Gastroesophageal sphincter (tissue), 4 donors: Measurements from ENCODE around the gene SMAD3. TPM values are rescaled to one million over a fixed set of nuclear protein-coding genes. Genes with fewer than 3 reads are reported as not detected.

Source experiments
- ATAC-seq: fragments of 150-250 bp; one replicate; pipeline ENCODE4 v1.9.1; 2016; ENCODE audit warnings: mild to moderate bottlenecking, moderate library complexity
- H3K27ac ChIP-seq, 4 donors: fragments of 200-600 bp; sonication (generic) in 3 of 4; 1 replicate in 3 of 4; 2 replicates in 1 of 4; pipeline ENCODE4 v1.5.1; 2016 to 2019
- H3K27me3 ChIP-seq: fragments of 200-600 bp; sonication (generic); one replicate; pipeline ENCODE4 v1.5.1; 2019
- H3K36me3 ChIP-seq, 2 donors: fragments of 200-600 bp; sonication (generic); one replicate each; pipeline ENCODE4 v1.5.1; 2019; ENCODE audit warnings: control low read depth in 1 of 2
- H3K4me1 ChIP-seq, 3 donors: fragments of 200-600 bp; sonication (generic); 1 replicate in 2 of 3; 2 replicates in 1 of 3; pipeline ENCODE4 v1.5.1; 2016 to 2019; ENCODE audit warnings: control low read depth in 2 of 3
- H3K4me3 ChIP-seq, 2 donors: fragments of 200-600 bp; sonication (generic); one replicate each; pipeline ENCODE4 v1.5.1; 2019; ENCODE audit warnings: mild to moderate bottlenecking in 1 of 2, moderate library complexity in 1 of 2
- H3K9me3 ChIP-seq, 3 donors: fragments of 200-600 bp; sonication (generic); one replicate each; pipeline ENCODE4 v1.5.1; 2017 to 2019; ENCODE audit warnings: control low read depth in 2 of 3
- EP300 ChIP-seq: sonication (generic); formaldehyde crosslinking; IDR thresholded peaks from one replicate; pipeline ENCODE4 v1.6.1; 2017; ENCODE audit warnings: antibody characterized with exemption, mild to moderate bottlenecking
- POLR2A ChIP-seq, 2 donors: fragments of 450-650 bp; IDR thresholded peaks; one replicate each; pipeline ENCODE4 v1.6.1; 2017; ENCODE audit warnings: antibody characterized with exemption in 2 of 2, mild to moderate bottlenecking in 2 of 2, moderate library complexity in 1 of 2
- POLR2AphosphoS5 ChIP-seq: sonication (generic); formaldehyde crosslinking; IDR thresholded peaks from one replicate; pipeline ENCODE4 v1.6.1; 2017; ENCODE audit warnings: antibody characterized with exemption
- WGBS, 2 donors: methylation state at CpG; one replicate each; pipeline ENCODE4 v1.1.5; 2018; ENCODE audit warnings: low coverage in 1 of 2; 5-methylcytosine and 5-hydroxymethylcytosine counted together
- total RNA-seq, 4 donors: library from RNA; depleted of rRNA; stranded (reverse); fragments of >200 nt; gene quantifications; one replicate each; pipeline ENCODE4 v1.1.0, GENCODE V29; 2016
- TF ChIP-seq, protein P1 (sequence below), 4 experiments: fragments of 200-600 bp in 2 of 4; fragments of 450-650 bp in 2 of 4; sonication (generic) in 1 of 4; IDR thresholded peaks; one replicate each; pipeline ENCODE4 v1.5.1; 2017 to 2019; ENCODE audit warnings: antibody characterized with exemption in 4 of 4, mild to moderate bottlenecking in 2 of 4, moderate library complexity in 2 of 4

SMAD3 gene
- total RNA-seq, 4 donors from 2014 or later = 19.8 to 30.6 (median 25.9) TPM

DNA sequence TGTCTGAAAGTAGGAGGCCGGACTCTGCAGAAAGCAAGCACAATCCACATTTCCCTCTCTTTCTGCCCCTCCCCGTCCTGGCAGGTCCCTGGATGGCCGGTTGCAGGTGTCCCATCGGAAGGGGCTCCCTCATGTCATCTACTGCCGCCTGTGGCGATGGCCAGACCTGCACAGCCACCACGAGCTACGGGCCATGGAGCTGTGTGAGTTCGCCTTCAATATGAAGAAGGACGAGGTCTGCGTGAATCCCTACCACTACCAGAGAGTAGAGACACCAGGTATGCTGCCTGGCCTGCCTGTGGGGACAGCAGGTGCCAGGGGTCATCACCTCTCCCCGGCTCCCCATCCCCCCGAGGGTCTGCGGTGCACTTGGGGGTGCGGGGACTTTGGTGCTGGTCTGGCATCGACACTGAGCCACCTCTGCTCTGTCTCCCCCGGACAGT, 99.4 kb downstream of the SMAD3 start:
- ATAC-seq = no peak
- Histone ChIP-seq H3K27me3 (no peaks in the 10 kb centered on the region), H3K36me3 (peaks cover 0 to 41% of the 10 kb centered on the region in 2 donors), H3K4me3 (no peak overlapping the region), H3K9me3 (no peaks in the 10 kb centered on the region), H3K4me1 (peaks cover 0 to 63% (median 7%) of the 10 kb centered on the region in 3 donors), H3K27ac (peak overlapping the region in 3 of 4 donors; percentile 9 to 39 (median 14))
- no peak for TF ChIP-seq POLR2A (IDR thresholded peaks at IDR 0.05)
- no peak for TF ChIP-seq EP300
- TF ChIP-seq, protein P1, sequence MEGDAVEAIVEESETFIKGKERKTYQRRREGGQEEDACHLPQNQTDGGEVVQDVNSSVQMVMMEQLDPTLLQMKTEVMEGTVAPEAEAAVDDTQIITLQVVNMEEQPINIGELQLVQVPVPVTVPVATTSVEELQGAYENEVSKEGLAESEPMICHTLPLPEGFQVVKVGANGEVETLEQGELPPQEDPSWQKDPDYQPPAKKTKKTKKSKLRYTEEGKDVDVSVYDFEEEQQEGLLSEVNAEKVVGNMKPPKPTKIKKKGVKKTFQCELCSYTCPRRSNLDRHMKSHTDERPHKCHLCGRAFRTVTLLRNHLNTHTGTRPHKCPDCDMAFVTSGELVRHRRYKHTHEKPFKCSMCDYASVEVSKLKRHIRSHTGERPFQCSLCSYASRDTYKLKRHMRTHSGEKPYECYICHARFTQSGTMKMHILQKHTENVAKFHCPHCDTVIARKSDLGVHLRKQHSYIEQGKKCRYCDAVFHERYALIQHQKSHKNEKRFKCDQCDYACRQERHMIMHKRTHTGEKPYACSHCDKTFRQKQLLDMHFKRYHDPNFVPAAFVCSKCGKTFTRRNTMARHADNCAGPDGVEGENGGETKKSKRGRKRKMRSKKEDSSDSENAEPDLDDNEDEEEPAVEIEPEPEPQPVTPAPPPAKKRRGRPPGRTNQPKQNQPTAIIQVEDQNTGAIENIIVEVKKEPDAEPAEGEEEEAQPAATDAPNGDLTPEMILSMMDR (IDR thresholded peaks at IDR 0.05) = no peak
- TF ChIP-seq POLR2AphosphoS5 = no peak
- 87% methylated on average over 3 of the region's 17 CpGs; no CpG with 5 or more reads in 1 of the 2 donors for WGBS, 2 donors

GRCh38 chr15:67165254-67166253, 100.2 kb downstream of the SMAD3 start:
- no peak for ATAC-seq
- WGBS, 2 donors = 74 to 80% methylated on average over 9 to 13 of the region's 34 CpGs
- no peaks in the 10 kb centered on the region for H3K9me3 ChIP-seq
- peak overlapping the region in 3 of 4 donors; percentile 9 to 39 (median 14) for H3K27ac ChIP-seq
- H3K27me3 ChIP-seq = no peaks in the 10 kb centered on the region
- peaks cover 0 to 63% (median 7%) of the 10 kb centered on the region in 3 donors for H3K4me1 ChIP-seq
- peaks cover 0 to 41% of the 10 kb centered on the region in 2 donors for H3K36me3 ChIP-seq
- TF ChIP-seq POLR2AphosphoS5 (no peak), EP300 (no peak), POLR2A (IDR thresholded peaks at IDR 0.05) (no peak)
- TF ChIP-seq, protein P1 (IDR thresholded peaks at IDR 0.05) = no peak
- H3K4me3 ChIP-seq = no peak overlapping the region

- Histone ChIP-seq H3K27ac (peak overlapping the region in 1 of 4 donors; percentile 31), H3K4me1 (peaks cover 0 to 59% (median 7%) of the 10 kb centered on the region in 3 donors), H3K36me3 (peaks cover 0 to 47% of the 10 kb centered on the region in 2 donors), H3K4me3 (no peak overlapping the region), H3K27me3 (no peaks in the 10 kb centered on the region), H3K9me3 (no peaks in the 10 kb centered on the region)
- whole genome bisulfite sequencing, 2 donors = 77 to 82% methylated on average over 6 to 9 of the region's 13 CpGs
- ATAC-seq = no peak
- TF ChIP-seq, protein P1 (IDR thresholded peaks at IDR 0.05) = no peak
- TF ChIP-seq POLR2AphosphoS5 (no peak), EP300 (no peak), POLR2A (IDR thresholded peaks at IDR 0.05) (no peak)
Measured at GRCh38 chr15:67166280-67167009, 101.0 kb downstream of the SMAD3 start.

DNA sequence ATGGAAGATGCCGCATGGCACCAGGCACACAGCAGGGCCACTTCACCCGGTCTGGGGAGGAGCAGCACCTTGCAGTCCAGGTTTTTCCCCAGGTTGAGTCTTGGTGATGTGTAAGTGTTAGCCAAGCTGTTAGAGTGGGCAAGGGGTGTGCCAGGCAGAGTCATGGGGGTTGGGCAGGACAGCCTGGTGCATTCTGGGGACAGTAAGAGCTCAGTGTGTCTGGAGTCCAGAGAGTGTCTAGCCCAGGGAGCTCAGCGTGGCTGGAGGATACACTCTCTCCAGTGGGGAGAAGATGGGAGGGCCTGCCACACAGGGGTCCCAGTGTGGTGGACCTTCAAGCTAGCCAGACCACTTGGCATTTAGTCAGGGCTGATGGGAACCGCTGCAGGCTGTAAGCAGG, 101.7 kb downstream of the SMAD3 start:
- WGBS, 2 donors = no CpG with 5 or more reads among the region's 4 CpGs
- TF ChIP-seq, protein P1 (IDR thresholded peaks at IDR 0.05) = no peak
- TF ChIP-seq POLR2A (IDR thresholded peaks at IDR 0.05) = no peak
- no peak for TF ChIP-seq POLR2AphosphoS5
- no peak for TF ChIP-seq EP300
- peak overlapping the region in 3 of 4 donors; percentile 2 to 43 (median 31) for H3K27ac ChIP-seq
- H3K27me3 ChIP-seq = no peaks in the 10 kb centered on the region
- H3K9me3 ChIP-seq = no peaks in the 10 kb centered on the region
- ATAC-seq = no peak
- peaks cover 0 to 52% of the 10 kb centered on the region in 2 donors for H3K36me3 ChIP-seq
- no peak overlapping the region for H3K4me3 ChIP-seq
- peaks cover 0 to 53% (median 7%) of the 10 kb centered on the region in 3 donors for H3K4me1 ChIP-seq
